Left colon (tissue), 2 donors: ENCODE results near the gene MARCHF7. TPM values are rescaled to one million over a fixed set of nuclear protein-coding genes. Genes with fewer than 3 reads are reported as not detected.

Experiments used
- ATAC-seq: fragments of 200-7000 bp; cut with Tn5 transposase; one replicate; pipeline ENCODE4 v1.9.1; 2020; ENCODE audit warnings: mild to moderate bottlenecking, moderate library complexity
- DNase-seq, 2 donors: peaks; one replicate each; pipeline ENCODE4 v3.0.0-alpha.2; 2020
- intact Hi-C, 2 donors: fragments of 100-400 bp; cut with DNase I in 1 of 2; cut with micrococcal nuclease in 1 of 2; formaldehyde crosslinking; loops; one replicate each; pipeline versions ENCODE4 v1.11.2 to v1.14.0; 2022; cut with DNase I, micrococcal nuclease
- total RNA-seq, 2 donors: library from RNA; stranded (reverse); fragmentation: NEBNext Ultra II Directional; extraction: Animal tissue kit (Norgen Biotek cat#: 25700); gene quantifications; one replicate each; pipeline ENCODE4 v1.2.1, GENCODE V29; 2021
- donor health status: DM: no; HTN: no; CAD: no.
- donor health status: DM: yes; HTN: yes; CAD: no.

MARCHF7 gene
- total RNA-seq, 2 donors from 2014 or later = 56.5 to 73.3 TPM

DNA sequence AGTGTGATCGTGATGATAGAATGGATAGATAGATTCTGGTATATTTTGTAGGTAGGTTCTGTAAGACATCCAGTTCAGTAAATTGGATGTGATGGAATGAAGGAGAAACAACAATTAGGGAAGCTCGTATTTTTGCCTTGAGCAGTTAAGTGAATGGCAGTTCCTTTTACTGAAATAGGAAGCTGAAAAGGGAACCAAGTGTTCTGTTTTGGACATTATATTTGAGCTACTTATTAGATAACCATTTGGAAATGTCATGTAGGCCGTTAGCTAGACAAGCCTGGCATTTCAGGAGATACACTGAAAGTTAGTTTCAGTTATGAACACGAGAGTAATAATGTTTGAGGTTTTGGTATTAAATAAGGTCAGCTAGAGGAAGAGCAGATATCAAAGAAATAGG, 41.5 kb downstream of the MARCHF7 start:
- no peak for ATAC-seq
- intact Hi-C loops = no loop called here
- DNase-seq = no peak

DNA sequence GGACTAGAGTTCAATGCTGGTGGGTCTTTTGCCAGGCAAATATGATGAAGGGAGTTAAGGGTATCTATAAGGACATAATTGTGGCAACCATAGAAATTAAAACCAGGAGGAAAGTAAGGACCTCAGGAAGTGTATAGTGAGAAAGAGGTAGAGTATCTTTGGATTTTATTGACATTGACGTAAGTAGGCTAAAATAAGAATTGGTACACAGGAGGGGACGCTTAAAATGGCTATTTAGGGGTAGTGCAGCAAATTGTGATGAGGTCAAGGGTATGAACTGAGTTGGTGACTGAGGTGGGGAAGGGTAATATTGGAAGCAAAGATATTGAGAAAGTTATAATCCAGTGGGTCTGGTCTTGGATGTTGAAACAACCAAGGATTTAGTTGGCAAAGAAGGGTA, 42.7 kb downstream of the MARCHF7 start:
- intact Hi-C loops = no loop called here
- no peak for ATAC-seq
- no peak for DNase-seq

DNA sequence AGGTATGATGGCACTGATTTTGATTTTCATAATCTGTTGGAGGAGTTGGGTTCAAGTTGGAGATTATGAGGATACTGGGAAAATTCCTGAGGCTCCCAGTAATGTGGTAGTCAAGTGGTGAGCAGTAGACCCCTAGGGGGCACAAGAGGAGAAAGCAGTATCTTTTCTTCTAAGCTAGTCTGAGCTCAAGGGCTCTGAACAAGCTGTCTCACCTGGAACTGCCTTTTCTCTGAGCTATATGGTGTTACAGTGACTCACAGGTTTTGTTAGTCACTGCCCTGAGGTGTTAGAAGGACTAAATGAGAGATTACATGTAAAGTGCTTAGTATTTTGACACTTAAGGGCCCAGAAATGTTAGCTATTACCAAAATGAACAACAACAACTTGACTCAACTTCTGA, 43.5 kb downstream of the MARCHF7 start:
- DNase-seq (no peak), ATAC-seq (peak; percentile 46)

DNA sequence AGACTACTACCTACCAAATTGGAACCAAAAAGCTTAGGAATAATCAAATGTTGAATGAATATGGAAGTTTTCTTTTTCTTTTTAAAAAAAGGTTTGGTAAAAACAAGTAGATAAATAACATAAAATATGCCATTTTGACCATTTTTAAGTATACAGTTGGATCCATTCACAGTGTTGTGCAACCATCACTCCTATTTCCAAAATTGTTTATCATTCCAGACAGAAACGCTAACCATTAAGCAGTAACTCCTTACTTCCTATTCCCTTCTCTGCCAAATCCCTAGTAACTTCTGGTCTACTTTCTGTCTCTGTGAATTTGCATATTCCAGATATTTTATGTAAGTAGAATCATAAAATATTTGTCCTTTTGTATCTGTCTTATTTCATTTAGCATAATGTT, 45.9 kb downstream of the MARCHF7 start:
- ATAC-seq (no peak), DNase-seq (no peak)
- intact Hi-C loops = no loop called here

More for the DNA sequence above, 43.5 kb downstream of the MARCHF7 start:
- intact Hi-C loops = no loop called here

DNA sequence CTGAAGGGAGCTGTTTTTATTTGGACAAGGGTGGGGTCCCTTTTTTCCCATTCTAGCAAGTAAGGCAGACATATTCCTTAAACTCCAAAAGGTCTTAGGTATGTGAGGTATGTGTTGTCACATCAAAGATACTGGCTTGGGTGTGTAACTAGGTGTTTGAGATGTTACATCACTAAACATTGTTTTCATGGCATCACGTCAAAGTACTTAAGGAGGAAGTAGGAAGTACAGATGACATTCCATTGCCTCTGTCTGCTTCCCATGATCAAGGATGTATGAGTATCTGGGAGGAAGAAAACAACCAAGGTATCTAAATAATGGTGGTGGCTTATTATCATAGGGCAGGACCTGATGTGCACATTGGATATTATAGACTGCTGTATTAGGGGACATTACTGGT, 46.4 kb downstream of the MARCHF7 start:
- ATAC-seq (peak; percentile 81), DNase-seq (no peak)
- intact Hi-C loops = no loop called here

DNA sequence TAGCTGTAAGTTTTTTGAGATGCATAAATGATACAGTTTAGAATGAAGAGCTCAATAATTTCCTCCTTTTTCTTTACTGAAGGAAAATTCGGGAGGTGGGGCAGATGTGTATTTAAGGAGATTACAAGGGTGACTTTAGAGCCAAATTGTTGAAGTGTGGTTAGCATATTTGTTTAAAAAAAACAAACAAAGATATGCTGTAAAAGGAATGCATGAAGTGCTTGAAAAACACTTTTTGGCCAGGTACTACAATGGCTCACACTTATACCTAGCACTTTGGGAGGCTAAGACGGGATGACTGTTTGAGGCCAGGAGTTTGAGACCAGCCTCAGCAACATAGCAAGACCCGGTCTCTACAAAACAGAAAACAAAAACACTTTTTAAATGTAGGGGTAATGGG, 47.3 kb downstream of the MARCHF7 start:
- intact Hi-C loops = no loop called here
- no peak for ATAC-seq
- no peak for DNase-seq

DNA sequence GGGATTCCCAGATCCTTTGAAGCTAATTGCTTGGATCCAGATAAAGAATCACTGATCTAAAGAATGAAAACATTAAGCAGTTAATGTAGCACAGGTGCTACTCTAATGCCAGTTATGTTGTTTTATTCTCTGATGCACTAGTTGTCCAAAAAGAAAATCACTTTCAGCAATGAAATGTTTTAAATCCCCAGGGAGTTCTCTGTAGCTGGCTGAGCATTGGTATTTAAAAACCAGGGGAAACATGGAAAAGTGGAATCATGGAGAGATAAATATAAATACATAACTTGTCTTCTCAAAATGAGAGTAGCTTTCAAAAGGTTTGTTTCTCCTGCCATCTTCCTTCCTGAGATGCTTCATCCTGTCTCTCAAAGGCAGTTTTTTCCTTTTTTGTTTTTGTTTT, 48.0 kb downstream of the MARCHF7 start:
- ATAC-seq (no peak), DNase-seq (no peak)
- intact Hi-C loops = no loop called here

DNA sequence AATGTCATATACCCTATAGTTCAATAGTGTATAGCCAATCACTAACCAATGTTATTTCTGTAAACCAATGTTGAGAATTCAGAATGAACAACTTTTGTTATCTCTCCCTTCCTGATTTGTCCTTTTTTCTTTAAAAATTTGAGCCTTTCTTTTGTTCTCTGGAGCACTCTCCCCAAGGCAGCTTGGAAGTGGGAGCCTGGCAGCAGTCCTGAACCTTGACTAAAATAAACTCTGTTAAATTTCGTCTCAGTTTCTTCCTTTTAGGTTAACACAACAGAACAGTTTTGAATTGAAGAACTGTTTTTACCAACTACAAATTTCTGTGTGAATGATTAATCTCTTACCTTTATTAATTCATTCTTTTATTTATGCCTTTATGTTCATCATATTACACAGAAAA, 49.8 kb downstream of the MARCHF7 start:
- ATAC-seq (no peak), DNase-seq (no peak)
- intact Hi-C loops = no loop called here

Other genes with a start within 250 kb of the MARCHF7 start
- 10 to 100 TPM; 53.6 to 64.1 TPM for gene BAZ2B, start 96.0 kb upstream of the MARCHF7 start, total RNA-seq
- gene CD302, start 85.7 kb downstream of the MARCHF7 start, total RNA-seq = 10 to 100 TPM; 12.6 to 18.3 TPM
- 10 to 100 TPM; 34.9 to 55.9 TPM for gene LY75, start 192.2 kb downstream of the MARCHF7 start, total RNA-seq